Colonic mucosa (tissue), 4 donors: ENCODE measurements around the gene GRK2. TPM values are rescaled to one million over a fixed set of nuclear protein-coding genes. Genes with fewer than 3 reads are reported as not detected.

Experiments used
- DNase-seq: peaks from one replicate; pipeline ENCODE4 v3.0.0-alpha.2; 2020
- H3K27ac ChIP-seq: fragments of 200-600 bp; one replicate; pipeline ENCODE4 v1.8.0; 2021
- H3K27me3 ChIP-seq: fragments of 200-600 bp; one replicate; pipeline ENCODE4 v1.8.0; 2021
- H3K36me3 ChIP-seq: fragments of 200-600 bp; one replicate; pipeline ENCODE4 v1.8.0; 2021
- H3K4me1 ChIP-seq: fragments of 200-600 bp; one replicate; pipeline ENCODE4 v1.8.0; 2021; ENCODE audit warnings: mild to moderate bottlenecking
- H3K4me3 ChIP-seq: fragments of 200-600 bp; one replicate; pipeline ENCODE4 v1.8.0; 2021
- H3K9ac ChIP-seq, 2 donors: one replicate each; pipeline ENCODE4 v1.7.0; 2013; ENCODE audit warnings: control low read depth in 2 of 2, low read depth in 2 of 2, low read length in 2 of 2
- H3K9me3 ChIP-seq: fragments of 200-600 bp; one replicate; pipeline ENCODE4 v1.8.0; 2021
- CTCF ChIP-seq: fragments of 200-600 bp; IDR thresholded peaks from one replicate; pipeline ENCODE4 v1.8.0; 2022; ENCODE audit warnings: antibody characterized with exemption, mild to moderate bottlenecking
- intact Hi-C: fragments of 100-400 bp; cut with DNase I; formaldehyde crosslinking; loops from one replicate; pipeline ENCODE4 v1.14.1; 2022
- total RNA-seq, 2 donors: library from RNA; stranded (reverse); fragmentation: NEBNext Ultra II Directional in 1 of 2; extraction: Animal tissue kit (Norgen Biotek cat#: 25700) in 1 of 2; gene quantifications; one replicate each; pipeline ENCODE4 v1.2.1, GENCODE V29; 2021
- donor health status: healthy.
- donor health status: DM: no; HTN: no; CAD: no.
- donor health status: DM: no; HTN: no; CAD: no.

GRK2 gene
- total RNA-seq, 2 donors from 2014 or later: 108 to 137 TPM

- Histone ChIP-seq H3K36me3 (no peaks in the 10 kb centered on the region), H3K9me3 (no peaks in the 10 kb centered on the region), H3K27ac (peak overlapping the region; percentile 41), H3K27me3 (no peaks in the 10 kb centered on the region), H3K9ac (peak overlapping the region; percentile 56 to 59), H3K4me1 (peaks cover 33% of the 10 kb centered on the region), H3K4me3 (no peak overlapping the region)
- DNase-seq: peak; percentile 83
- TF ChIP-seq CTCF: peak; percentile 50
- intact Hi-C loops: loop anchor here (5.0 kb wide), 1 partner anchor 116 kb away; no protein-coding TSS in a partner anchor
These were observed 432 bp upstream of the GRK2 start for GRCh38 chr11:67265633-67266448.

- H3K27me3 ChIP-seq: no peaks in the 10 kb centered on the region
- H3K9ac ChIP-seq: peak overlapping the region; percentile 95
- peak overlapping the region; percentile 93 for H3K4me3 ChIP-seq
- no peak for TF ChIP-seq CTCF
- peak; percentile 83 for DNase-seq
- peaks cover 31% of the 10 kb centered on the region for H3K4me1 ChIP-seq
- H3K27ac ChIP-seq: peak overlapping the region; percentile 84
- H3K9me3 ChIP-seq: no peaks in the 10 kb centered on the region
- intact Hi-C loops: loop anchor here (5.0 kb wide), 1 partner anchor 115 kb away; no protein-coding TSS in a partner anchor
- H3K36me3 ChIP-seq: peaks cover 4% of the 10 kb centered on the region
These were observed 1.2 kb downstream of the GRK2 start for GRCh38 chr11:67267188-67268080.

GRCh38 chr11:67268081-67268961, 2.0 kb downstream of the GRK2 start:
- DNase-seq: no peak
- Histone ChIP-seq H3K36me3 (peaks cover 4% of the 10 kb centered on the region), H3K4me3 (peak overlapping the region; percentile 93), H3K27ac (peak overlapping the region; percentile 84), H3K9ac (peak overlapping the region; percentile 95), H3K4me1 (peaks cover 31% of the 10 kb centered on the region), H3K9me3 (no peaks in the 10 kb centered on the region), H3K27me3 (no peaks in the 10 kb centered on the region)
- no peak for TF ChIP-seq CTCF
- intact Hi-C loops: loop anchor here (5.0 kb wide), 1 partner anchor 114 kb away; no protein-coding TSS in a partner anchor

GRCh38 chr11:67268962-67269268, 2.6 kb downstream of the GRK2 start:
- Histone ChIP-seq H3K4me3 (peak overlapping the region; percentile 93), H3K36me3 (peaks cover 4% of the 10 kb centered on the region), H3K9me3 (no peaks in the 10 kb centered on the region), H3K27ac (peak overlapping the region; percentile 84), H3K27me3 (no peaks in the 10 kb centered on the region), H3K9ac (peak overlapping the region; percentile 61 to 95), H3K4me1 (peaks cover 31% of the 10 kb centered on the region)
- DNase-seq: no peak
- intact Hi-C loops: loop anchor here (5.0 kb wide), 1 partner anchor 113 kb away; no protein-coding TSS in a partner anchor
- no peak for TF ChIP-seq CTCF
